HFF-Myc (cell line): ENCODE data around the gene PYGO1.
A peak's percentile ranks its signal among the peaks of the same experiment; 100 is the strongest.
"Not testable (repeated sequence)": the region's sequence is repeated elsewhere in the genome, so short reads cannot be mapped to it uniquely, and the experiment has no call there.

Source experiments
- DNase-seq: peaks from one replicate; pipeline ENCODE4 v3.0.0-alpha.2; 2011; ENCODE audit warnings: low read depth; ENCODE audit errors: extremely low read depth
- H3K4me3 ChIP-seq: replicated peaks from 2 replicates; pipeline ENCODE4 v1.5.1; 2011; ENCODE audit warnings: low read depth, mild to moderate bottlenecking, control low read depth, low read length
- CTCF ChIP-seq: IDR thresholded peaks from 2 replicates; pipeline ENCODE4 v1.5.1; 2012; ENCODE audit warnings: mild to moderate bottlenecking, low read depth, low read length, control low read depth; ENCODE audit errors: missing control alignments

The PYGO1 gene

GRCh38 chr15:55496716-55497115, 91.4 kb downstream of the PYGO1 start:
- H3K4me3 ChIP-seq: no peak overlapping the region
- TF ChIP-seq CTCF: no peak

GRCh38 chr15:55494931-55495330, 93.2 kb downstream of the PYGO1 start:
- DNase-seq: no peak
- H3K4me3 ChIP-seq: no peak overlapping the region
- no peak for TF ChIP-seq CTCF

More at GRCh38 chr15:55496716-55497115, 91.4 kb downstream of the PYGO1 start:
- no peak for DNase-seq

GRCh38 chr15:55488952-55489600, 99.1 kb downstream of the PYGO1 start:
- DNase-seq: peak; percentile 22
- not testable (repeated sequence) for H3K4me3 ChIP-seq
